ENCODE measurements around the gene SCN5A. TPM values are rescaled to one million over a fixed set of nuclear protein-coding genes. Genes with fewer than 3 reads are reported as not detected.

The SCN5A gene
- total RNA-seq, 1 experiment from 2014 or later, result 0.69 TPM

DNA sequence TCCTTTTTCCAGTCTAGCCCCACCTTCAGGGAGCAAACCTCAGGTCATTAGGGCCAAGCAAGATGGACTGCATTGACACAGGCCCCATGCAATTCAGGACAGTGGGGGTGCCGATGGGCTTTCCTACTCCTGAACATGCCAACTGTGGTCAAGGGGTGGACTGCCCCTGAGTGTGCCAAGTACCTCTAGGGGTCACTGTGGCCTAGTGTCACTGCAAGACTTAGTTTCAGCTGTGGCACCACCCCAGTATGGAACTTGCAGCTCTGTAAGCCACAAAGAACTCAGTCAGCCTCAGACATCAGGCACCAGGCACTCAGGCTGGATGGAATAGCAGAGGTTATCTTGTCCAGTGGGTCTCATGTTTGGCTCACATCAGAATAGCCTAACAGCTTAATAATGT is 121.0 kb downstream of the SCN5A start:
- intact Hi-C loops (cut with micrococcal nuclease; ENCODE audit: unreplicated experiment), result no loop called here
- ATAC-seq (0 out of 2 replicates have a peak, but pooled peaks have one; percentile 66), DNase-seq (ENCODE audit: low read depth, low spot score) (no peak)
- BruUV-seq (replicated peaks), result no TSS peak
- Histone ChIP-seq H3K27ac (ENCODE audit: low read length) (no peak overlapping the region), H3K4me3 (ENCODE audit: low read depth in 2 of 2, low read length in 2 of 2) (no peak overlapping the region), H3K27me3 (ENCODE audit: control insufficient read depth, insufficient read depth, low read length) (no peaks in the 10 kb centered on the region), H3K4me1 (ENCODE audit: control insufficient read depth, insufficient read depth, low read length) (no peaks in the 10 kb centered on the region), H3K36me3 (ENCODE audit: control insufficient read depth, insufficient read depth, low read length) (no peaks in the 10 kb centered on the region), H3K9me3 (ENCODE audit: control insufficient read depth, insufficient read depth, low read depth, low read length) (no peaks in the 10 kb centered on the region)
- TF ChIP-seq SIN3A (IDR thresholded peaks at IDR 0.05; ENCODE audit: borderline replicate concordance, insufficient read depth, low read depth, low read length) (no peak), TCF7L2 (IDR thresholded peaks at IDR 0.05; ENCODE audit: low read depth, low read length) (no peak), POLR2AphosphoS5 (IDR thresholded peaks at IDR 0.05; ENCODE audit: low read depth, low read length) (no peak)
- TF ChIP-seq, protein P1, sequence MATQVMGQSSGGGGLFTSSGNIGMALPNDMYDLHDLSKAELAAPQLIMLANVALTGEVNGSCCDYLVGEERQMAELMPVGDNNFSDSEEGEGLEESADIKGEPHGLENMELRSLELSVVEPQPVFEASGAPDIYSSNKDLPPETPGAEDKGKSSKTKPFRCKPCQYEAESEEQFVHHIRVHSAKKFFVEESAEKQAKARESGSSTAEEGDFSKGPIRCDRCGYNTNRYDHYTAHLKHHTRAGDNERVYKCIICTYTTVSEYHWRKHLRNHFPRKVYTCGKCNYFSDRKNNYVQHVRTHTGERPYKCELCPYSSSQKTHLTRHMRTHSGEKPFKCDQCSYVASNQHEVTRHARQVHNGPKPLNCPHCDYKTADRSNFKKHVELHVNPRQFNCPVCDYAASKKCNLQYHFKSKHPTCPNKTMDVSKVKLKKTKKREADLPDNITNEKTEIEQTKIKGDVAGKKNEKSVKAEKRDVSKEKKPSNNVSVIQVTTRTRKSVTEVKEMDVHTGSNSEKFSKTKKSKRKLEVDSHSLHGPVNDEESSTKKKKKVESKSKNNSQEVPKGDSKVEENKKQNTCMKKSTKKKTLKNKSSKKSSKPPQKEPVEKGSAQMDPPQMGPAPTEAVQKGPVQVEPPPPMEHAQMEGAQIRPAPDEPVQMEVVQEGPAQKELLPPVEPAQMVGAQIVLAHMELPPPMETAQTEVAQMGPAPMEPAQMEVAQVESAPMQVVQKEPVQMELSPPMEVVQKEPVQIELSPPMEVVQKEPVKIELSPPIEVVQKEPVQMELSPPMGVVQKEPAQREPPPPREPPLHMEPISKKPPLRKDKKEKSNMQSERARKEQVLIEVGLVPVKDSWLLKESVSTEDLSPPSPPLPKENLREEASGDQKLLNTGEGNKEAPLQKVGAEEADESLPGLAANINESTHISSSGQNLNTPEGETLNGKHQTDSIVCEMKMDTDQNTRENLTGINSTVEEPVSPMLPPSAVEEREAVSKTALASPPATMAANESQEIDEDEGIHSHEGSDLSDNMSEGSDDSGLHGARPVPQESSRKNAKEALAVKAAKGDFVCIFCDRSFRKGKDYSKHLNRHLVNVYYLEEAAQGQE (IDR thresholded peaks at IDR 0.05; ENCODE audit: insufficient read depth in 1 of 2, low read depth in 2 of 2, low read length in 1 of 2), result no peak
- TF ChIP-seq, protein P2, sequence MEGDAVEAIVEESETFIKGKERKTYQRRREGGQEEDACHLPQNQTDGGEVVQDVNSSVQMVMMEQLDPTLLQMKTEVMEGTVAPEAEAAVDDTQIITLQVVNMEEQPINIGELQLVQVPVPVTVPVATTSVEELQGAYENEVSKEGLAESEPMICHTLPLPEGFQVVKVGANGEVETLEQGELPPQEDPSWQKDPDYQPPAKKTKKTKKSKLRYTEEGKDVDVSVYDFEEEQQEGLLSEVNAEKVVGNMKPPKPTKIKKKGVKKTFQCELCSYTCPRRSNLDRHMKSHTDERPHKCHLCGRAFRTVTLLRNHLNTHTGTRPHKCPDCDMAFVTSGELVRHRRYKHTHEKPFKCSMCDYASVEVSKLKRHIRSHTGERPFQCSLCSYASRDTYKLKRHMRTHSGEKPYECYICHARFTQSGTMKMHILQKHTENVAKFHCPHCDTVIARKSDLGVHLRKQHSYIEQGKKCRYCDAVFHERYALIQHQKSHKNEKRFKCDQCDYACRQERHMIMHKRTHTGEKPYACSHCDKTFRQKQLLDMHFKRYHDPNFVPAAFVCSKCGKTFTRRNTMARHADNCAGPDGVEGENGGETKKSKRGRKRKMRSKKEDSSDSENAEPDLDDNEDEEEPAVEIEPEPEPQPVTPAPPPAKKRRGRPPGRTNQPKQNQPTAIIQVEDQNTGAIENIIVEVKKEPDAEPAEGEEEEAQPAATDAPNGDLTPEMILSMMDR (IDR thresholded peaks at IDR 0.05), result peak; percentile 21; the same call in 1 of the 2 replicates
- in situ Hi-C loops (cut with HindIII; ENCODE audit: low pct_unique_long_range_greater_than_20kb, low sequenced_read_pairs), result no loop called here
- ChIA-PET POLR2A (no interaction called here), CTCF (interaction anchor here (0.5 kb wide), 1 partner anchor 31 kb away, joined by 4 read pairs; no protein-coding TSS in a partner anchor)

DNA sequence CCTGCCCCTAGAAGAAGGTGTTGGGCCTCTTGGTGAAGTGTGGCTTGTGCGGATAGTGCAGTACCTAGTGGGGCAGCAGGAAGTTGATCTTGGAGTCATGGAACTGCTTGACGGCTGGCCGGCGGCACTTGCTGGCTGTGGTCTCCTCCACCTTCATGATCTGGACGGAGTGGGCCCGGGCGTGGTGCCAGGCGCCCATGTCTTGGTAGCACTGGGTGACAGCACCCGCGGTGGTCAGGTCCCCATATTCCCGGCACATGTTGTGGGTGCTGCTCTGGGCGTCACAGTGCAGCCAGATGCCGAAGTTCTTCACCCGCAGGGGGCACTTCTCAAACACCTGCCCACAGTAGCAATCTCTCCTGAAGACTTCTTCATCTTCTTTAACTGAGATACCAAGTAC is 122.7 kb downstream of the SCN5A start:
- TF ChIP-seq, protein P1 (IDR thresholded peaks at IDR 0.05; ENCODE audit: insufficient read depth in 1 of 2, low read depth in 2 of 2, low read length in 1 of 2), result no peak
- TF ChIP-seq POLR2AphosphoS5 (IDR thresholded peaks at IDR 0.05; ENCODE audit: low read depth, low read length) (no peak), TCF7L2 (IDR thresholded peaks at IDR 0.05; ENCODE audit: low read depth, low read length) (no peak), SIN3A (IDR thresholded peaks at IDR 0.05; ENCODE audit: borderline replicate concordance, insufficient read depth, low read depth, low read length) (no peak)
- TF ChIP-seq, protein P2 (IDR thresholded peaks at IDR 0.05), result no peak
- POLR2A ChIA-PET, result no interaction called here

More for the DNA sequence above, 122.7 kb downstream of the SCN5A start:
- DNase-seq (ENCODE audit: low read depth, low spot score), result no peak
- Histone ChIP-seq H3K4me1 (ENCODE audit: control insufficient read depth, insufficient read depth, low read length) (no peaks in the 10 kb centered on the region), H3K27me3 (ENCODE audit: control insufficient read depth, insufficient read depth, low read length) (no peaks in the 10 kb centered on the region), H3K27ac (ENCODE audit: low read length) (no peak overlapping the region), H3K9me3 (ENCODE audit: control insufficient read depth, insufficient read depth, low read depth, low read length) (no peaks in the 10 kb centered on the region), H3K4me3 (ENCODE audit: low read depth in 2 of 2, low read length in 2 of 2) (no peak overlapping the region), H3K36me3 (ENCODE audit: control insufficient read depth, insufficient read depth, low read length) (no peaks in the 10 kb centered on the region)
- in situ Hi-C loops (cut with HindIII; ENCODE audit: low pct_unique_long_range_greater_than_20kb, low sequenced_read_pairs), result no loop called here
- no peak for ATAC-seq
- CTCF ChIA-PET, result no interaction called here
- no TSS peak for BruUV-seq (replicated peaks)
- intact Hi-C loops (cut with micrococcal nuclease; ENCODE audit: unreplicated experiment), result no loop called here

Data from Panc1 (cell line).